H1 (cell line): ENCODE measurements around the gene LAMA3. TPM values are rescaled to one million over a fixed set of nuclear protein-coding genes. Genes with fewer than 3 reads are reported as not detected.

Source experiments
- CTCF ChIA-PET: fragments of 300-600 bp; sonication (Branson Sonifier 250); formaldehyde crosslinking; loops from one replicate; lab custom pipeline; 2021; ENCODE audit not compliant: partially characterized antibody; lab: Charles Lee
- POLR2A ChIA-PET: fragments of 300-600 bp; sonication (Branson Sonifier 250); formaldehyde crosslinking; loops from one replicate; lab custom pipeline; 2021; ENCODE audit warnings: inconsistent platforms; ENCODE audit not compliant: partially characterized antibody; lab: Charles Lee
- DNase-seq, 2 experiments: peaks; one replicate each; pipeline versions ENCODE4 v3.0.0 to v3.0.0-alpha.2; 2010 to 2022; ENCODE audit warnings: low spot score in 2 of 2, low read depth in 1 of 2, mixed read lengths in 1 of 2
- FAIRE-seq: peaks from 2 replicates; lab custom pipeline; 2011; peaks lifted over from hg19 to GRCh38; lab: Jason Lieb, UNC
- H2AFZ ChIP-seq: 2 replicates; pipeline ENCODE4 v1.8.1; 2012; ENCODE audit warnings: low read length, inconsistent platforms
- H2AK5ac ChIP-seq: 2 replicates; pipeline ENCODE4 v1.6.1; 2013; ENCODE audit warnings: low read depth, low read length
- H2BK120ac ChIP-seq: replicated peaks from 2 replicates; pipeline ENCODE3; 2013; ENCODE audit warnings: low read depth, low read length, inconsistent platforms
- H2BK12ac ChIP-seq: 2 replicates; pipeline ENCODE4 v1.6.1; 2013; ENCODE audit warnings: low read depth, low read length
- H2BK15ac ChIP-seq: 2 replicates; pipeline ENCODE4 v1.6.1; 2013; ENCODE audit warnings: low read length
- H2BK20ac ChIP-seq: 2 replicates; pipeline ENCODE4 v1.6.1; 2013; ENCODE audit warnings: low read length
- H2BK5ac ChIP-seq: 2 replicates; pipeline ENCODE4 v1.6.1; 2013; ENCODE audit warnings: low read depth, low read length
- H3K14ac ChIP-seq: 2 replicates; pipeline ENCODE4 v1.6.1; 2013; ENCODE audit warnings: inconsistent platforms; ENCODE audit not compliant: insufficient read length
- H3K18ac ChIP-seq: 2 replicates; pipeline ENCODE4 v1.6.1; 2013; ENCODE audit warnings: low read length; ENCODE audit errors: extremely low read depth
- H3K23ac ChIP-seq: 2 replicates; pipeline ENCODE4 v1.6.1; 2013; ENCODE audit warnings: inconsistent platforms; ENCODE audit not compliant: insufficient read length
- H3K23me2 ChIP-seq: 2 replicates; pipeline ENCODE4 v1.6.1; 2013; ENCODE audit warnings: low read depth, low read length
- H3K27ac ChIP-seq: 2 replicates; pipeline ENCODE4 v1.6.1; 2011; ENCODE audit warnings: low read depth, low read length, inconsistent platforms
- H3K27me3 ChIP-seq, 4 experiments: replicated peaks in 1 of 4; 1 replicate in 1 of 4; 2 replicates in 3 of 4; pipeline versions ENCODE4 v1.6.1 to v1.8.1; 2011 to 2013; ENCODE audit warnings: low read length in 3 of 4, mild to moderate bottlenecking in 3 of 4, inconsistent platforms in 2 of 4, mixed read lengths in 2 of 4, moderate library complexity in 1 of 4; ENCODE audit not compliant: control insufficient read depth in 3 of 4, insufficient read depth in 3 of 4; ENCODE audit errors: extremely low read depth in 1 of 4
- H3K36me3 ChIP-seq, 4 experiments: 2 replicates each; pipeline versions ENCODE4 v1.6.1 to v1.8.1; 2011 to 2013; ENCODE audit warnings: mild to moderate bottlenecking in 4 of 4, low read length in 3 of 4, moderate library complexity in 2 of 4, control low read depth in 1 of 4, inconsistent platforms in 1 of 4; ENCODE audit not compliant: insufficient read depth in 4 of 4, control insufficient read depth in 2 of 4
- H3K4ac ChIP-seq: replicated peaks from 2 replicates; pipeline ENCODE3; 2013; ENCODE audit warnings: low read length, low read depth, mixed read lengths, inconsistent platforms; ENCODE audit not compliant: insufficient read length
- H3K4me1 ChIP-seq, 4 experiments: replicated peaks in 1 of 4; 1 replicate in 1 of 4; 2 replicates in 3 of 4; pipeline versions ENCODE4 v1.6.1 to v1.8.1; 2011 to 2013; ENCODE audit warnings: low read length in 3 of 4, inconsistent platforms in 2 of 4, mixed read lengths in 1 of 4; ENCODE audit not compliant: insufficient read depth in 4 of 4, control insufficient read depth in 3 of 4
- H3K4me2 ChIP-seq, 2 experiments: 2 replicates each; pipeline versions ENCODE4 v1.6.1 to v1.8.1; 2011 to 2013; ENCODE audit warnings: low read depth in 2 of 2, low read length in 2 of 2, control low read depth in 1 of 2, inconsistent platforms in 1 of 2, mild to moderate bottlenecking in 1 of 2; ENCODE audit not compliant: insufficient read depth in 1 of 2
- H3K4me3 ChIP-seq, 4 experiments: fragments of 200-600, 300-600 bp in 1 of 4; sonication (generic), shearing (Covaris generic), sonication (Bioruptor Twin) in 1 of 4; 2 replicates each; pipeline versions ENCODE4 v1.5.1 to v1.8.1; 2011 to 2016; ENCODE audit warnings: low read length in 4 of 4, low read depth in 3 of 4, control low read depth in 2 of 4, inconsistent platforms in 2 of 4, mild to moderate bottlenecking in 2 of 4, mixed read lengths in 1 of 4, moderate library complexity in 1 of 4; ENCODE audit not compliant: insufficient read depth in 2 of 4; ENCODE audit errors: extremely low read depth in 1 of 4
- H3K56ac ChIP-seq: replicated peaks from 2 replicates; pipeline ENCODE3; 2013; ENCODE audit warnings: low read depth, mild to moderate bottlenecking, mixed read lengths, low read length, inconsistent platforms; ENCODE audit not compliant: insufficient read length
- H3K79me1 ChIP-seq: 2 replicates; pipeline ENCODE4 v1.6.1; 2013; ENCODE audit warnings: low read depth, low read length, control low read depth
- H3K79me2 ChIP-seq, 2 experiments: 2 replicates each; pipeline versions ENCODE4 v1.6.1 to v1.8.1; 2012 to 2013; ENCODE audit warnings: low read length in 2 of 2, mild to moderate bottlenecking in 2 of 2, inconsistent platforms in 1 of 2; ENCODE audit not compliant: insufficient read depth in 2 of 2, control insufficient read depth in 1 of 2
- H3K9ac ChIP-seq, 4 experiments: replicated peaks in 1 of 4; 1 replicate in 1 of 4; 2 replicates in 3 of 4; pipeline versions ENCODE4 v1.6.1 to v1.8.1; 2011 to 2013; ENCODE audit warnings: low read depth in 3 of 4, low read length in 3 of 4, control low read depth in 2 of 4, mild to moderate bottlenecking in 2 of 4, moderate library complexity in 2 of 4, inconsistent platforms in 1 of 4; ENCODE audit errors: extremely low read depth in 1 of 4
- H3K9me3 ChIP-seq, 2 experiments: 2 replicates each; pipeline versions ENCODE4 v1.6.1 to v1.8.1; 2012 to 2013; ENCODE audit warnings: mild to moderate bottlenecking in 2 of 2, moderate library complexity in 2 of 2, control low read depth in 1 of 2, inconsistent platforms in 1 of 2, low read depth in 1 of 2, low read length in 1 of 2, mixed read lengths in 1 of 2; ENCODE audit not compliant: insufficient read depth in 2 of 2
- H4K20me1 ChIP-seq, 2 experiments: replicated peaks in 1 of 2; 2 replicates each; pipeline versions ENCODE3 to v1.8.1; 2011 to 2013; ENCODE audit warnings: inconsistent platforms in 2 of 2, low read length in 2 of 2, mild to moderate bottlenecking in 1 of 2; ENCODE audit not compliant: insufficient read depth in 2 of 2, control insufficient read depth in 1 of 2
- H4K5ac ChIP-seq: 2 replicates; pipeline ENCODE4 v1.6.1; 2013; ENCODE audit warnings: low read length, low read depth, mixed read lengths, inconsistent platforms; ENCODE audit not compliant: insufficient read length
- H4K8ac ChIP-seq: 2 replicates; pipeline ENCODE4 v1.8.0; 2013; ENCODE audit warnings: mild to moderate bottlenecking, moderate library complexity, low read length, inconsistent platforms; ENCODE audit not compliant: insufficient read depth; ENCODE audit errors: extremely low read depth
- H4K91ac ChIP-seq: replicated peaks from 2 replicates; pipeline ENCODE3; 2013; ENCODE audit warnings: low read length, mixed read lengths, inconsistent platforms; ENCODE audit not compliant: insufficient read length
- BCL11A ChIP-seq, 2 experiments: IDR thresholded peaks; one replicate each; pipeline ENCODE4 v1.6.1; 2011; ENCODE audit warnings: low read depth in 2 of 2, low read length in 2 of 2, mild to moderate bottlenecking in 2 of 2
- CHD2 ChIP-seq: IDR thresholded peaks from 2 replicates; pipeline ENCODE4 v1.6.1; 2012; ENCODE audit warnings: low read length, improper control_type of control experiment
- GABPA ChIP-seq: IDR thresholded peaks from 2 replicates; pipeline ENCODE4 v1.6.1; 2011; ENCODE audit warnings: mild to moderate bottlenecking, low read length, moderate library complexity, borderline replicate concordance; ENCODE audit not compliant: insufficient read depth
- JUN ChIP-seq: IDR thresholded peaks from 2 replicates; pipeline ENCODE4 v1.6.1; 2011; ENCODE audit warnings: low read depth, mild to moderate bottlenecking, improper control_type of control experiment, low read length
- POLR2A ChIP-seq, 2 experiments: IDR thresholded peaks; 1 replicate in 1 of 2; 2 replicates in 1 of 2; pipeline ENCODE4 v1.6.1; 2011; ENCODE audit warnings: low read depth in 2 of 2, low read length in 2 of 2, mild to moderate bottlenecking in 2 of 2; ENCODE audit errors: control extremely low read depth in 1 of 2
- POU5F1 ChIP-seq: IDR thresholded peaks from 2 replicates; pipeline ENCODE4 v1.6.1; 2011; ENCODE audit warnings: low read depth, mild to moderate bottlenecking, low read length, moderate library complexity
- RBBP5 ChIP-seq: IDR thresholded peaks from 2 replicates; pipeline ENCODE4 v1.7.1; 2012; ENCODE audit warnings: low read depth, mild to moderate bottlenecking, inconsistent platforms, low read length, moderate library complexity, borderline replicate concordance
- SRF ChIP-seq: IDR thresholded peaks from 2 replicates; pipeline ENCODE4 v1.6.1; 2011; ENCODE audit warnings: mild to moderate bottlenecking, low read depth, low read length, moderate library complexity
- SUZ12 ChIP-seq: fragments of 200-600 bp; sonication (generic); IDR thresholded peaks from 2 replicates; pipeline ENCODE4 v1.6.1; 2012; ENCODE audit warnings: mild to moderate bottlenecking, inconsistent platforms, low read length, moderate library complexity, mixed read lengths
- TAF1 ChIP-seq: IDR thresholded peaks from 2 replicates; pipeline ENCODE4 v1.6.1; 2011; ENCODE audit warnings: mild to moderate bottlenecking, low read depth, low read length
- TAF7 ChIP-seq: optimal IDR thresholded peaks from 2 replicates; pipeline ENCODE3; 2011; ENCODE audit warnings: low read depth, mild to moderate bottlenecking, inconsistent platforms, low read length, moderate library complexity, borderline replicate concordance
- WGBS, 2 experiments: shearing (Covaris generic) in 1 of 2; methylation state at CpG; one replicate each; pipeline versions ENCODE4 v1.1.6 to v1.1.7; 2013 to 2015; ENCODE audit warnings: low lambda C conversion rate in 2 of 2, mixed read lengths in 2 of 2, inconsistent platforms in 1 of 2, low coverage in 1 of 2, missing lambda C conversion rate in 1 of 2; ENCODE audit not compliant: insufficient replicate concordance in 2 of 2, insufficient coverage in 1 of 2, insufficient read length in 1 of 2; ENCODE audit errors: extremely low coverage in 1 of 2, missing lambda C conversion rate in 1 of 2; 5-methylcytosine and 5-hydroxymethylcytosine counted together
- polyA plus RNA-seq, 7 experiments: library from polyadenylated mRNA; depleted of rRNA in 3 of 7; stranded (reverse) in 5 of 7; unstranded in 2 of 7; fragments of >200 nt in 5 of 7; fragments of 200-250 nt in 2 of 7; gene quantifications; 1 replicate in 5 of 7; 2 replicates in 1 of 7; 4 replicates in 1 of 7; pipeline versions ENCODE4 v1.2.1 to v1.2.3, GENCODE V29; 2011 to 2013; ENCODE audit warnings: missing spikeins in 2 of 7, mixed read lengths in 2 of 7
- total RNA-seq: library from RNA; stranded (reverse); fragmentation: NEBNext Ultra II Directional; extraction: Animal tissue kit (Norgen Biotek cat#: 25700); gene quantifications from 2 replicates; pipeline ENCODE4 v1.2.1, GENCODE V29; 2021
- TF ChIP-seq, protein P1 (sequence below): IDR thresholded peaks from 2 replicates; pipeline ENCODE4 v1.6.1; 2012; ENCODE audit warnings: inconsistent platforms

LAMA3 gene
- total and polyA plus RNA-seq, 2 of the 8 experiments (the other 6 are each of a cell fraction or from before 2014, with no cell fraction given), result 0.76 to 5.0 TPM

GRCh38 chr18:23851470-23852002, 162.3 kb downstream of the LAMA3 start:
- H3K79me1 ChIP-seq, result no peaks in the 10 kb centered on the region
- no peak overlapping the region for H2BK5ac ChIP-seq
- H3K18ac ChIP-seq, result no peak overlapping the region
- H2BK12ac ChIP-seq, result no peak overlapping the region
- no peaks in the 10 kb centered on the region for H4K20me1 ChIP-seq
- H3K14ac ChIP-seq, result no peak overlapping the region
- H3K4me2 ChIP-seq, result no peak overlapping the region
- FAIRE-seq (no peak), DNase-seq (no peak)
- H2BK15ac ChIP-seq, result no peak overlapping the region
- H2AFZ ChIP-seq, result no peak overlapping the region
- 88% methylated on average over 3 of the region's 3 CpGs; no CpG with 5 or more reads in 1 of the 2 experiments for WGBS, 2 experiments
- H3K36me3 ChIP-seq, result no peaks in the 10 kb centered on the region
- H4K5ac ChIP-seq, result no peak overlapping the region
- H3K56ac ChIP-seq, result no peak overlapping the region
- H3K9ac ChIP-seq, result no peak overlapping the region
- no peak overlapping the region for H2AK5ac ChIP-seq
- no peaks in the 10 kb centered on the region for H3K27me3 ChIP-seq
- ChIA-PET POLR2A (interaction anchor here (0.8 kb wide), 1 partner anchor 98 kb away, joined by 3 read pairs; no protein-coding TSS in a partner anchor), CTCF (interaction anchor here (1.1 kb wide), 1 partner anchor 268 kb away, joined by 3 read pairs; no protein-coding TSS in a partner anchor)
- H3K4me3 ChIP-seq, result no peak overlapping the region
- no peaks in the 10 kb centered on the region for H3K9me3 ChIP-seq
- no peaks in the 10 kb centered on the region for H3K23me2 ChIP-seq
- H3K4ac ChIP-seq, result no peak overlapping the region
- no peak overlapping the region for H4K91ac ChIP-seq
- no peak overlapping the region for H4K8ac ChIP-seq
- TF ChIP-seq SRF, result no peak
- TF ChIP-seq SUZ12, result no peak
- no peak for TF ChIP-seq TAF1
- TF ChIP-seq, protein P1, sequence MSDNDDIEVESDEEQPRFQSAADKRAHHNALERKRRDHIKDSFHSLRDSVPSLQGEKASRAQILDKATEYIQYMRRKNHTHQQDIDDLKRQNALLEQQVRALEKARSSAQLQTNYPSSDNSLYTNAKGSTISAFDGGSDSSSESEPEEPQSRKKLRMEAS, result no peak
- no peak for TF ChIP-seq POLR2A (IDR thresholded peaks at IDR 0.05; ENCODE audit: control extremely low read depth in 1 of 2, low read depth in 2 of 2, low read length in 2 of 2)
- no peak for TF ChIP-seq CHD2
- no peak for TF ChIP-seq GABPA
- no peak for TF ChIP-seq BCL11A (IDR thresholded peaks at IDR 0.05; ENCODE audit: low read depth in 2 of 2, low read length in 2 of 2)
- no peak for TF ChIP-seq POU5F1
- TF ChIP-seq TAF7, result no peak
- no peak for TF ChIP-seq JUN
- no peak for TF ChIP-seq RBBP5
- no peak overlapping the region for H3K23ac ChIP-seq
- no peak overlapping the region for H3K27ac ChIP-seq
- H3K4me1 ChIP-seq, result peaks cover 0 to 2% (median 0%) of the 10 kb centered on the region in 4 experiments; a peak in 3 of 7 replicates
- no peak overlapping the region for H2BK20ac ChIP-seq
- H3K79me2 ChIP-seq, result no peaks in the 10 kb centered on the region
- no peak overlapping the region for H2BK120ac ChIP-seq
